CMK (cell line): ENCODE data around the gene NT5DC1.
"Not testable (repeated sequence)": the region's sequence is repeated elsewhere in the genome, so short reads cannot be mapped to it uniquely, and the experiment has no call there.

Experiments
- DNase-seq: peaks from one replicate; pipeline ENCODE4 v3.0.0-alpha.2; 2010; ENCODE audit warnings: low read depth

The NT5DC1 gene

GRCh38 chr6:116090251-116090650, 10.4 kb upstream of the NT5DC1 start:
- DNase-seq, result no peak

GRCh38 chr6:116094041-116094440, 6.6 kb upstream of the NT5DC1 start:
- DNase-seq, result no peak

- DNase-seq, result not testable (repeated sequence)
Measured at GRCh38 chr6:116096048-116096759, 4.4 kb upstream of the NT5DC1 start.

GRCh38 chr6:116096979-116097816, 3.5 kb upstream of the NT5DC1 start:
- DNase-seq, result no peak

GRCh38 chr6:116099036-116099435, 1.6 kb upstream of the NT5DC1 start:
- no peak for DNase-seq

- DNase-seq, result no peak
Measured at GRCh38 chr6:116101302-116101718, 657 bp downstream of the NT5DC1 start.

GRCh38 chr6:116101790-116102189, 1.1 kb downstream of the NT5DC1 start:
- no peak for DNase-seq

GRCh38 chr6:116102873-116103272, 2.2 kb downstream of the NT5DC1 start:
- DNase-seq, result no peak

GRCh38 chr6:116104636-116105035, 4.0 kb downstream of the NT5DC1 start:
- DNase-seq, result no peak

- DNase-seq, result no peak
Measured at GRCh38 chr6:116105247-116105646, 4.6 kb downstream of the NT5DC1 start.

- DNase-seq, result no peak
Measured at GRCh38 chr6:116106146-116106545, 5.5 kb downstream of the NT5DC1 start.

GRCh38 chr6:116108836-116109235, 8.2 kb downstream of the NT5DC1 start:
- no peak for DNase-seq

GRCh38 chr6:116111552-116112528, 11.2 kb downstream of the NT5DC1 start:
- DNase-seq, result peak; percentile 38

GRCh38 chr6:116113386-116113785, 12.7 kb downstream of the NT5DC1 start:
- no peak for DNase-seq

GRCh38 chr6:116115781-116116180, 15.1 kb downstream of the NT5DC1 start:
- DNase-seq, result no peak

- DNase-seq, result no peak
Measured at GRCh38 chr6:116118608-116119007, 18.0 kb downstream of the NT5DC1 start.

GRCh38 chr6:116120430-116120829, 19.8 kb downstream of the NT5DC1 start:
- no peak for DNase-seq

GRCh38 chr6:116126032-116126431, 25.4 kb downstream of the NT5DC1 start, which contains the start of gene COL10A1:
Gene COL10A1 (minus strand): TSS chr6:116126132. CDS start chr6:116125492, 640 bp downstream.
- DNase-seq, result no peak

- DNase-seq, result no peak
Measured at GRCh38 chr6:116127771-116128493, 27.3 kb downstream of the NT5DC1 start.

- no peak for DNase-seq
Measured at GRCh38 chr6:116133453-116133852, 32.8 kb downstream of the NT5DC1 start.

GRCh38 chr6:116136373-116136772, 35.7 kb downstream of the NT5DC1 start:
- DNase-seq, result no peak
